Fibroblast of skin of left quadriceps (primary cell): ENCODE measurements around the gene LRP1-AS.
"Not testable (repeated sequence)": the region's sequence is repeated elsewhere in the genome, so short reads cannot be mapped to it uniquely, and the experiment has no call there.

Experiments
- DNase-seq, 2 experiments: peaks; one replicate each; pipeline ENCODE4 v3.0.0-alpha.2; 2013; ENCODE audit warnings: low read depth in 2 of 2

LRP1-AS gene

GRCh38 chr12:57139796-57140649, 7.4 kb downstream of the LRP1-AS start:
- no peak for DNase-seq

- no peak for DNase-seq
These were observed 8.7 kb downstream of the LRP1-AS start for GRCh38 chr12:57138526-57139272.

DNA sequence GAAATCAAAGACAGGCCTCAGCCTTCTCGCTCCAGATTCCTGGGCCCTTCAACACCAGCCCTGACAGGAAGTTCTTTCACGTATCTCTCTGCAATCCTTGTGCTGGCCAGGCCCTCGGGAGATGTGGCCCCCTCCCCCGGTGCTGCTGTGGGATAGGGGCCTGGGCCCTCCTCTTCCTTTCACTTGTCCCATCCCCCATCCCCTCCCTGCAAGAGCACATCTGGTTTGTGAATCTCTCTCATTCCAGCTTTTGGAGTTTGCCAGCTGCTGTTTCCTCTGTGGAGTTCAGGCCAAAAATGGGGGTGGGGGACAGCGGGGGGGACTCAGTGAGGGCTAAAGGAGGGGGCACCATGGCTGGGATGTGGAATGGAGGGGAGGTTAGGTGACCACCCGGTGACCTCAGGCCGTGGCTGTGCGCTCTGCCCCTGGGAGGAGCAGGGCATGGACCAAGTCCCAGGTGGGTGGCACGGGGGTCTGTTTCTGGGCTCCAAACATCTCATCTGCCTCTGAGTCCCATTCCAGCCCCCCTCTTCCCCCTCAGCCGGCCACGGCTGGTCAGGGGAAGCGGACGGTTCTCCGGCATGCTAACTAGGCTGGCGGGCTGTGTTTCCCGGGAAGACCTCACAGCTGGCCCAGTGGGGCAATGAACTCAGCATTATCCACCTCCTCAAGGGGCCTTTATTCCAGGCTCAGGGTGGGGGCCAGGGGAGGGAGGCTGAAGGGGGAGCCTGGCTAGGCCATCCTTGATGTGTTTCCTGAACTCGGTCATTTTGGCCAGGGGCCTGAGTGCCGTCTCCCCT, 11.7 kb downstream of the LRP1-AS start:
- DNase-seq, result no peak

DNA sequence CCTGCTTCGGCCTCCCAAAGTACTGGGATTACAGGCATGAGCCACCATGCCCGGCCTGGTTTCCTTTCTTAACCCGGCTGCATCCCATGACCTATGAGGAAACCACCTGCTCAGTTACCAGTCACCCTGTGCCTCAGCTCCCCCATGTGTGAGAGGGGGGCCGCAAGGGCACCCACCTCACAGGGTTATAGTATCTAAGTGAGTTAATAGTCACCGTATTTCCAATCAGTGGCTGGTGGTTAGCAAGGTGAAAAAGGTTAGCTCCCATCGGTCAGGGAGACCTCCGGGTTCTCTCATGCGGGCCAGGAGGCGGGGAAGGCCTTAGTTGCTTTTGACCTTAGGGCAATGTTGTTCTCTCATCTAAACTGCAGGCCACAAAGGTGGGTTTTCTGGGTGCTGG, 12.5 kb downstream of the LRP1-AS start:
- DNase-seq, result no peak

- DNase-seq, result no peak
These were observed 13.5 kb downstream of the LRP1-AS start for GRCh38 chr12:57133916-57134315.

DNA sequence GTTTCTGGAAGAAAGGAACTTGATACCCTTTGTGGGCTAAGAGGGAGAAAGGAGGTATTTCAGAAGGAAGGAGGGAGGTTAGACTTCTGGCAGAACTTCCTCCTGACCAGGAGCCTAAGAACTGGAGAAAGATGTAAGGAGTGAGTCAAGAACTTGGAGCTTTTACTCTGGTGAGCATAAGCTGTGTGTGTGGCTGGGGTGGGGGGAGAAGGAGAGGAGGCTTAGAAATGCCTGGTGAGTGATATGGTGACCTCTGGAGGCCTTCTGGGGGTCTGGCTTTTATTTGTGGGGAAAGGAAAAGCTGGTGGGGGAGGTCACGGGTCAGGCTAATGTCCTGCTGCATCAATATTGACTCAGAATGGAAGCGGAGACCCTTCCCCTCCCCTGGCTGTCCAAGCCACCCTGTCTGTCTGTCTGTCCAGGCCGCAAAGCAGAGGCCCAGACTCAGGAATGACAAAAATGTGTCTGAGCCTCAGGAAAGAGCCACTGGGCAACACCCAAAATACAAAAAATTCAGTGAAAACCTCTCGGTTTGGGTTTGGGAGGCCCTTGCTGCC, 14.3 kb downstream of the LRP1-AS start:
- no peak for DNase-seq

DNA sequence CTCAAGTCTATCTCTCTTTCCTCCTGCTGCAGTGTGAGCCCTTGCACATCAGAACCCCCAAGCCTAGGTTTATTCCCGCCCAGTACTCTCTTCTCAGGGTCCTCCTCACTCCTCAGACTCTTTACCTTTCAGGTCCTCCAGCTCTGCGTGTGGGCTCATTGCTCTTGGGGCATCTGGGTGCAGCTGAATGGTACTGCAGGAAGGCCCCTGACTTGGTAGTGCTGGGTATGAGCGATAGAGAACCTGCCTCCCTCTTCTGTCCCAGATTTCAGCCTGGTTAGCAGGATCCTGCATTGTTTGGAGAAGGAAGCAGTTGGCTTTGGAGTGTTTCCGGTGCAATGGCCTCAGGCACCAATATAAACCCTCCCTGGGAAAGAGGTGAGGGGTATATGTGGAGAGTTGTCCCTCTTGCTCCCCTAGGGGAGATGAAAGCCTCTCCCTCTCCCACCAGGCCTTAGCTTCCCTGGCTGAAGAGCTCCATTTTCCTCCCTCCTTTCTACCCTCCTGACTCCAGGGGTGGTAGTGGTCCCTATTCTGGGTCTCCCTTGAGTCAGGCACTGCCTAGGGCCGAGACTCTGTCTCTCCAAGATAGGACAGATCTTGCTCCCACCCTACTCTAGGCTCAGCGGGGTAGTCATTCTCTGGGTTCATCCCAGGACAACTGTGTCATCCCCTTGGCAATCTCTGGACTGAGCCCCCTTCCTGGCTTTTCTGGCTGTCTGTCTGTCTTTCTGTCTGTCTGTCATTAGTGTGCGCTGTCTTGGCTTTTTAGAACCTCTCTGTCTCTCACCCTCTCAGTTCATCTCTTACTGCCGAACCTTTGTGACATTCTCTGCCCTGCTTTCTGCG, 15.3 kb downstream of the LRP1-AS start:
- no peak for DNase-seq

GRCh38 chr12:57130941-57131340, 16.5 kb downstream of the LRP1-AS start:
- no peak for DNase-seq

DNA sequence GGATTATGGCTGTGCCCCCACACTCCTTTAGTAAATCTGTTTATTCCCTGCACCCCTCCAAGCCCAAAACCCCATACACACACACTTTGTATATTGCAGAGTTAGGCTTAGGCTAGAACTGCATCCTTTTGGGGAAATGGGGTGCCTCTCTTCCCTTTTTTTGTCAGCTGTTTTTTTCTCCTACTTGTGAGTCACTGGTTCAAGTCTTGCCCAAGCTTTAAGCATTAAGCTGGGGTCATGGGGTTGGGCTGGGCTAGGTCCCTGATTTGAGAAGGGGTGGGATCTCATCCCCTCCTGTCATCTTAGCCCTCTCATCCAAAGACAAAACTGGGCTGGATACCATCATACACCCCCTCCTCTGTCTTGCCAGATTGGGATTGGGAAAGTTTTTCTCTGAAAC, 17.5 kb downstream of the LRP1-AS start:
- no peak for DNase-seq

- DNase-seq, result no peak
These were observed 18.0 kb downstream of the LRP1-AS start for GRCh38 chr12:57129321-57129842.

- no peak for DNase-seq
These were observed 18.7 kb downstream of the LRP1-AS start for GRCh38 chr12:57128519-57129247.

- peak in 1 of 2 experiments; percentile 64 for DNase-seq
These were observed 19.5 kb downstream of the LRP1-AS start, which contains the start of gene LRP1 for GRCh38 chr12:57127726-57128518. Gene LRP1, plus strand, starts transcription at chr12:57128483. Its CDS starts 482 bp downstream, at chr12:57128965.

- DNase-seq, result no peak
These were observed 20.2 kb downstream of the LRP1-AS start for GRCh38 chr12:57127101-57127725.

GRCh38 chr12:57126561-57126960, 20.9 kb downstream of the LRP1-AS start:
- no peak for DNase-seq

GRCh38 chr12:57126061-57126460, 21.4 kb downstream of the LRP1-AS start:
- no peak for DNase-seq

GRCh38 chr12:57124261-57124877, 23.1 kb downstream of the LRP1-AS start:
- DNase-seq, result no peak

GRCh38 chr12:57123813-57124212, 23.6 kb downstream of the LRP1-AS start:
- DNase-seq, result no peak

- not testable (repeated sequence) for DNase-seq
These were observed 26.7 kb downstream of the LRP1-AS start for GRCh38 chr12:57120718-57121117.
